Mesenchymal stem cell (in vitro differentiated cells and primary cell): ENCODE measurements around the gene POLR1D.
A peak's percentile ranks its signal among the peaks of the same experiment; 100 is the strongest.

Source experiments
- DNase-seq: peaks from one replicate; pipeline ENCODE4 v3.0.0-alpha.2; 2013
- H2AFZ ChIP-seq: one replicate; pipeline ENCODE4 v1.6.1; 2013; ENCODE audit warnings: low read depth, mild to moderate bottlenecking, control low read depth, inconsistent platforms, low read length, moderate library complexity
- H2AK5ac ChIP-seq: 2 replicates; pipeline ENCODE4 v1.6.1; 2013; ENCODE audit warnings: low read length, moderate library complexity, mild to moderate bottlenecking, inconsistent platforms; ENCODE audit not compliant: severe bottlenecking
- H2BK120ac ChIP-seq: one replicate; pipeline ENCODE4 v1.6.1; 2013; ENCODE audit warnings: low read depth, mild to moderate bottlenecking, inconsistent platforms, low read length, moderate library complexity
- H2BK12ac ChIP-seq, 2 experiments: one replicate each; pipeline ENCODE4 v1.6.1; 2013; ENCODE audit warnings: inconsistent platforms in 2 of 2, low read length in 2 of 2, mild to moderate bottlenecking in 2 of 2, moderate library complexity in 2 of 2, control low read depth in 1 of 2
- H2BK15ac ChIP-seq: one replicate; pipeline ENCODE4 v1.6.1; 2013; ENCODE audit warnings: mild to moderate bottlenecking, low read depth, inconsistent platforms; ENCODE audit not compliant: poor library complexity, severe bottlenecking
- H2BK5ac ChIP-seq: 2 replicates; pipeline ENCODE4 v1.6.1; 2013; ENCODE audit warnings: low read depth, mild to moderate bottlenecking, low read length, control low read depth, inconsistent platforms; ENCODE audit not compliant: poor library complexity, severe bottlenecking
- H3K14ac ChIP-seq, 2 experiments: one replicate each; pipeline ENCODE4 v1.6.1; 2013; ENCODE audit warnings: inconsistent platforms in 2 of 2, low read length in 2 of 2, control low read depth in 1 of 2, mild to moderate bottlenecking in 1 of 2, moderate library complexity in 1 of 2
- H3K18ac ChIP-seq, 2 experiments: one replicate each; pipeline ENCODE4 v1.6.1; 2013; ENCODE audit warnings: inconsistent platforms in 2 of 2, low read length in 2 of 2, control low read depth in 1 of 2, low read depth in 1 of 2, mild to moderate bottlenecking in 1 of 2
- H3K23ac ChIP-seq, 2 experiments: one replicate each; pipeline ENCODE4 v1.6.1; 2013; ENCODE audit warnings: inconsistent platforms in 2 of 2, low read length in 2 of 2, mild to moderate bottlenecking in 2 of 2, moderate library complexity in 2 of 2, control low read depth in 1 of 2
- H3K27ac ChIP-seq: 2 replicates; pipeline ENCODE4 v1.5.1; 2013; ENCODE audit warnings: mild to moderate bottlenecking, moderate library complexity, low read length, control low read depth, inconsistent platforms; ENCODE audit not compliant: poor library complexity, severe bottlenecking
- H3K27me3 ChIP-seq, 2 experiments: 2 replicates each; pipeline versions ENCODE4 v1.6.1 to v1.7.0; 2013; ENCODE audit warnings: low read length in 2 of 2, mild to moderate bottlenecking in 2 of 2, moderate library complexity in 2 of 2, control low read depth in 1 of 2, inconsistent platforms in 1 of 2; ENCODE audit not compliant: control insufficient read depth in 1 of 2, insufficient read depth in 1 of 2
- H3K36me3 ChIP-seq, 2 experiments: 2 replicates each; pipeline versions ENCODE4 v1.6.1 to v1.7.0; 2013; ENCODE audit warnings: low read length in 2 of 2, control low read depth in 1 of 2, inconsistent platforms in 1 of 2, low read depth in 1 of 2, mild to moderate bottlenecking in 1 of 2; ENCODE audit not compliant: insufficient read depth in 2 of 2, control insufficient read depth in 1 of 2
- H3K4ac ChIP-seq, 2 experiments: one replicate each; pipeline ENCODE4 v1.6.1; 2013; ENCODE audit warnings: inconsistent platforms in 2 of 2, low read length in 2 of 2, mild to moderate bottlenecking in 2 of 2, moderate library complexity in 2 of 2, control low read depth in 1 of 2, low read depth in 1 of 2
- H3K4me1 ChIP-seq: 2 replicates; pipeline ENCODE4 v1.6.1; 2013; ENCODE audit warnings: low read depth, low read length, control low read depth; ENCODE audit not compliant: control insufficient read depth, insufficient read depth
- H3K4me2 ChIP-seq: 2 replicates; pipeline ENCODE4 v1.6.1; 2013; ENCODE audit warnings: low read length, mild to moderate bottlenecking, inconsistent platforms; ENCODE audit not compliant: poor library complexity, severe bottlenecking
- H3K4me3 ChIP-seq, 2 experiments: 2 replicates each; pipeline versions ENCODE4 v1.5.1 to v1.7.0; 2013; ENCODE audit warnings: low read length in 2 of 2, mild to moderate bottlenecking in 2 of 2, control low read depth in 1 of 2, low read depth in 1 of 2; ENCODE audit not compliant: insufficient read depth in 1 of 2
- H3K79me1 ChIP-seq: replicated peaks from 2 replicates; pipeline ENCODE4 v1.6.1; 2013; ENCODE audit warnings: mild to moderate bottlenecking, control low read depth, low read length, inconsistent platforms; ENCODE audit not compliant: poor library complexity, severe bottlenecking
- H3K9ac ChIP-seq: 2 replicates; pipeline ENCODE4 v1.7.0; 2013; ENCODE audit warnings: mild to moderate bottlenecking, low read length, moderate library complexity
- H3K9me3 ChIP-seq: 2 replicates; pipeline ENCODE4 v1.7.0; 2013; ENCODE audit warnings: mild to moderate bottlenecking, low read length; ENCODE audit not compliant: control insufficient read depth
- H4K8ac ChIP-seq: one replicate; pipeline ENCODE4 v1.6.1; 2013; ENCODE audit warnings: inconsistent platforms, mild to moderate bottlenecking, low read length, moderate library complexity
- H4K91ac ChIP-seq: one replicate; pipeline ENCODE4 v1.6.1; 2013; ENCODE audit warnings: mild to moderate bottlenecking, low read length, inconsistent platforms
- WGBS: methylation state at CpG from one replicate; pipeline ENCODE4 v1.1.7; 2013; ENCODE audit warnings: mixed read lengths; 5-methylcytosine and 5-hydroxymethylcytosine counted together

The POLR1D gene

DNA sequence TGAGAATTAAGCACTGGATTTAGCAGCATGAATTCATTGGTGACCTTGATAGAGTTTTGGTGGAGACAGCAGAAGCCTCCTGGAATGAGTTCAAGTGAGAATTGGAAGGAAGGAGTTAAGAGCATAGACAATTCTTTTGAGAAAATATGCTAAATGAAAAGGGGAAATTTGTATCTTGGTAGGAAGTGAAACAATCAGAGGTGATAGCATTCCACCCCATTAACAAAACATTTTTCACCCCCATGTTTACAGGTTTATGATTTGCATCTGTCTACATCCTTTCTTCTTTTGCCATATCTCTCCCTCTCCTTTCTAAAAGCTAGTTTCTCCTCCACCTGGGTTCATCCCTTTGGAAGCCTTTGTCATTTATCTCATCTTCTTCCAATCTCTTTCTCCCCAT lies 28.8 kb upstream of the POLR1D start:
- H2BK15ac ChIP-seq = no peak overlapping the region
- no peak overlapping the region for H4K8ac ChIP-seq
- no peak overlapping the region for H3K9ac ChIP-seq
- no peaks in the 10 kb centered on the region for H3K27me3 ChIP-seq
- H3K4ac ChIP-seq = no peak overlapping the region
- no peaks in the 10 kb centered on the region for H3K36me3 ChIP-seq
- H3K79me1 ChIP-seq = peaks cover 25% of the 10 kb centered on the region
- no peak overlapping the region for H4K91ac ChIP-seq
- no peak overlapping the region for H3K18ac ChIP-seq
- H2AFZ ChIP-seq = no peak overlapping the region
- peaks cover 2% of the 10 kb centered on the region for H3K4me1 ChIP-seq
- H2BK120ac ChIP-seq = no peak overlapping the region
- H3K9me3 ChIP-seq = no peaks in the 10 kb centered on the region
- H3K4me3 ChIP-seq = no peak overlapping the region
- H3K14ac ChIP-seq = no peak overlapping the region
- H3K4me2 ChIP-seq = no peak overlapping the region
- no peak overlapping the region for H3K23ac ChIP-seq
- no peak overlapping the region for H2BK12ac ChIP-seq
- H2BK5ac ChIP-seq = no peak overlapping the region
- H3K27ac ChIP-seq = no peak overlapping the region
- H2AK5ac ChIP-seq = no peak overlapping the region
- DNase-seq = no peak

- Histone ChIP-seq H3K18ac (no peak overlapping the region), H2BK12ac (no peak overlapping the region), H4K8ac (no peak overlapping the region), H3K4me1 (peaks cover 2% of the 10 kb centered on the region), H3K4me2 (no peak overlapping the region), H3K27ac (no peak overlapping the region), H3K9ac (no peak overlapping the region), H3K79me1 (peaks cover 25% of the 10 kb centered on the region), H3K14ac (no peak overlapping the region), H2AFZ (no peak overlapping the region), H3K27me3 (no peaks in the 10 kb centered on the region), H2BK15ac (no peak overlapping the region), H3K23ac (no peak overlapping the region), H3K4me3 (no peak overlapping the region), H3K36me3 (no peaks in the 10 kb centered on the region), H3K4ac (no peak overlapping the region), H2AK5ac (no peak overlapping the region), H3K9me3 (no peaks in the 10 kb centered on the region), H4K91ac (no peak overlapping the region), H2BK5ac (no peak overlapping the region), H2BK120ac (peak overlapping the region; percentile 8)
- no peak for DNase-seq
- WGBS = 99% methylated on average over 2 of the region's 3 CpGs
Observed at GRCh38 chr13:27593267-27593666, 28.4 kb upstream of the POLR1D start.

DNA sequence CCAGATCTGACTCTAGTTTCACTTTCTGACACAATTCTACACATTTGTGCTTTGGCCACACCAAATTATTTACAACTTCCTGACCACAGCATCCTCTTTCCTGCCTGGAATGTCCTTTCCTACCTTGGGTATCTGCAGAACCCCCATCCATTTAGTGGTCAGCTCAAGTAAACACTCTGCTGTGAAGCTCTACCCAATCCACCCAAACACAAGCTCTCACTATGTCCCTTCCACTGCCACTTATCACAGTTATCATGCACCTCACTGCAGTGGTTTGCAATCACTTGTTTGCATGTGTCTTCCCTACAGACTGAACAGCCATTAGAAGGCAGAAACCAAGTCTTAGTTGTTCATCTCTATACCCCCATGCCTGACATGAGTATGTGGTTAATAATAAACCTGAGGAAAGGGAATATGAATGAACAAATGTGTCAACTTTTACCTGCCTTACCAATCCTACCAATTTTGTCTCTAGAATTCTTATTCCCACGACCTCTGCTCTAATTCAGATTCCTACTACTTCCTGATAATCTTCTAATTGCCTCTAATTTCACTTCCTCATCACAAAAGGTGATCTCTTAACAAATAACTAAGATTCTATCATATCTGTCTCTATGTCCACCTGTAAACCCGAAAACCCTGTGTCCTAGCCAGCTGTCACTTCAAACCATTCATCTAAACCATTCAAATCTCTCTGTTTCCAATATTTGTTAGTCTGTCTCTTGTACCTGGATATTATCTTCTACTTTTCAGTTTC lies 26.5 kb upstream of the POLR1D start:
- Histone ChIP-seq H3K4me2 (no peak overlapping the region), H3K27me3 (no peaks in the 10 kb centered on the region), H3K36me3 (no peaks in the 10 kb centered on the region), H2AK5ac (no peak overlapping the region), H2BK5ac (no peak overlapping the region), H2BK12ac (no peak overlapping the region), H3K4me1 (peaks cover 2% of the 10 kb centered on the region), H2BK120ac (no peak overlapping the region), H2AFZ (no peak overlapping the region), H3K79me1 (peaks cover 18% of the 10 kb centered on the region), H3K18ac (no peak overlapping the region), H4K8ac (no peak overlapping the region), H3K4me3 (no peak overlapping the region), H3K14ac (no peak overlapping the region), H3K23ac (no peak overlapping the region), H3K9me3 (no peaks in the 10 kb centered on the region), H4K91ac (no peak overlapping the region), H2BK15ac (no peak overlapping the region), H3K9ac (no peak overlapping the region), H3K4ac (no peak overlapping the region), H3K27ac (no peak overlapping the region)
- WGBS = 94% methylated on average over 2 of the region's 2 CpGs
- DNase-seq = peak; percentile 25

DNA sequence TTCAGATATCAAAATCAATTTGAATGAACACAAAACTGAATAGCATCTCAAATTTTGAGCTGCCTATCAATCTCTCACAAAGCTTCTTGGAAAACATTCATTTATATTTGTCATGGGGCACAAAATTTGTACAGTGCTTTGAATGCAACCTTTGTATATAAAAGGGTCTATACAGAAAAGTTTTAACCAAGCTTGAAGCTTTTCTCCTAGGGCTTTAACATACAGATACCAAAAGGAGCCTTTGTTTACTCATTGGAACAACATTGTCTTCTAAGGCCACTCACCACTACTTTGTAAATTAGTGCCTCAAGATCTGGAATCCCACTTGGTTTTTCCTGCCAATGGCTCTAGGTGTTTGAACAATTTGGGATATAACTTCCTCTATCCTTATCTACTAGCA lies 22.6 kb upstream of the POLR1D start:
- H2BK120ac ChIP-seq = no peak overlapping the region
- H3K4ac ChIP-seq = no peak overlapping the region
- H3K4me2 ChIP-seq = no peak overlapping the region
- peaks cover 9% of the 10 kb centered on the region for H3K79me1 ChIP-seq
- DNase-seq = no peak
- peaks cover 2% of the 10 kb centered on the region for H3K4me1 ChIP-seq
- H2AK5ac ChIP-seq = no peak overlapping the region
- H3K36me3 ChIP-seq = no peaks in the 10 kb centered on the region
- no peak overlapping the region for H4K91ac ChIP-seq
- no peak overlapping the region for H3K23ac ChIP-seq
- H2AFZ ChIP-seq = no peak overlapping the region
- H3K4me3 ChIP-seq = no peak overlapping the region
- no peak overlapping the region for H4K8ac ChIP-seq
- H3K14ac ChIP-seq = no peak overlapping the region
- no peaks in the 10 kb centered on the region for H3K9me3 ChIP-seq
- H2BK12ac ChIP-seq = no peak overlapping the region
- no peak overlapping the region for H3K27ac ChIP-seq
- H3K9ac ChIP-seq = no peak overlapping the region
- no peak overlapping the region for H2BK15ac ChIP-seq
- no peak overlapping the region for H3K18ac ChIP-seq
- no peak overlapping the region for H2BK5ac ChIP-seq
- no peaks in the 10 kb centered on the region for H3K27me3 ChIP-seq
